ENCODE measurements around the gene IZUMO4. TPM values are rescaled to one million over a fixed set of nuclear protein-coding genes. Genes with fewer than 3 reads are reported as not detected.
"Not testable (repeated sequence)": the region's sequence is repeated elsewhere in the genome, so short reads cannot be mapped to it uniquely, and the experiment has no call there.

Gene IZUMO4
- total and polyA plus RNA-seq, 4 experiments from 2014 or later = 0.84 to 22.1 (median 9.9) TPM

DNA sequence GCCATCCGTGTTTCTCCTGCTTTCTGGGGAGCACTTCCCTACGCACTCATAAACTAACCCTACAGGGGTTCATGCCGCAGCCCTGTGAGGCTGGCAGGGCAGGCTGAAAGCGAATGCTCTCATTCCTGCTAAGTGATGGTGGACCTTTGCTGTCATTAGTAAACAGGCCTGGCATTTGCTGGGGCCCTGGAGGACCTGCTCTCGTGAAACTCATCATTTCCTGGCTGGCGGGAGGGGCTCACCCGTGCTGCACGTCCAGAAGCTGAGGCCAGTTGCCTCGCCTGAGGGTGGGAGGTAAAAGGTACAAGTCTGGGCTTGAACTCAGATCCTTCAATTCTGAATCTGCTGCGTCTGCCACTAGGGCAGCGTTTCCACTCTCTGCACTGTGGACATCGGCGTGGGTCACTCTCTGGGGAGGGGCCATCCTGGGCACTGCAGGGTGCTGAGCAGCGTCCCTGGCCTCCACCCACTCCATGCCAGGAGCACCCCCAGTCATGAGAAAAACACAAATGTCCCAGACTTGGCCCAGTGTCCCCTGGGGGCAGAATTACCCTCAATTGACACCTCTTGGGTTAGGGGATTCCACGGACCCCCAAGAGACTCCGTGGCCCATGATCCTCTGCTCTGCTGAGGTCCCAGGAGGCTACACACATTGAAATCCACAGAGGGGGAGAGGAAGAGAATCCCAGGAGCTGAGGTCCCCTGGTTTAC is 7.6 kb upstream of the IZUMO4 start:
- H3K4me1 ChIP-seq (ENCODE audit: insufficient read depth, low read length) = peaks cover 83% of the 10 kb centered on the region
- no peak for DNase-seq
- H3K4me3 Mint-ChIP-seq = peak overlapping the region in 7 of 8 donors; percentile 45 to 86 (median 70)
- intact Hi-C loops (cut with micrococcal nuclease) = no loop called here
- peaks cover 0 to 4% (median 0%) of the 10 kb centered on the region in 8 donors for H3K9me3 Mint-ChIP-seq
- peak overlapping the region; percentile 88 to 98 (median 92) for H3K27ac Mint-ChIP-seq
- no peak overlapping the region for H3K4me3 ChIP-seq (ENCODE audit: low read length in 2 of 2)
- H3K27ac ChIP-seq (ENCODE audit: low read depth, low read length) = peak overlapping the region; percentile 33
- ChIA-PET CTCF (ENCODE audit: partially characterized antibody) (no interaction called here), POLR2A (ENCODE audit: partially characterized antibody) (interaction anchor here (1.0 to 1.5 kb wide), 2 partner anchors 19 to 38 kb away, joined by 5 to 8 read pairs; partner anchors contain the start of gene MKNK2)
- peaks cover 7 to 23% of the 10 kb centered on the region in 2 donors for H3K36me3 Mint-ChIP-seq
- peaks cover 3% of the 10 kb centered on the region for H3K36me3 ChIP-seq (ENCODE audit: insufficient read depth, low read length)
- peaks cover 0 to 2% of the 10 kb centered on the region in 2 donors for H3K27me3 Mint-ChIP-seq
- peaks cover 46 to 78% (median 63%) of the 10 kb centered on the region in 4 donors for H3K4me1 Mint-ChIP-seq
- no peaks in the 10 kb centered on the region for H3K27me3 ChIP-seq (ENCODE audit: insufficient read depth, low read length)
- no peaks in the 10 kb centered on the region for H3K9me3 ChIP-seq (ENCODE audit: control insufficient read depth in 1 of 2, low read length in 2 of 2)

DNA sequence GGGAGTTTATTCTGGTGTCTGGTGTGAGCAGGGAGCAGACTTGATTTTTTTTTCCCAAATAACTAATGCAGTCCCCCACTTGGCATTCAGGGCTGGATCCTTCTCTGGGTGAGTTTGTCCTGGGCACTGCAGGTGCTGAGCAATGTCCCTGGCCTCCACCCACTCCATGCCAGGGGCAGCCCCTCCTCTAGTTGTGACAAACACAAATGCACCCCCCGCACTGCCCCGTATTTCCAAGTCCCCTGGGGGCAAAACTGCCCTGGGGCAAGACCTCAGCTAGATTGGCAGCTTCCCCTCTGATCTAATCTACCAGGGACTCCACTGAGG is 7.0 kb upstream of the IZUMO4 start:
- peak overlapping the region; percentile 33 for H3K27ac ChIP-seq (ENCODE audit: low read depth, low read length)
- DNase-seq = no peak
- Mint-ChIP-seq H3K27ac (peak overlapping the region; percentile 88 to 98 (median 92)), H3K27me3 (peaks cover 0 to 2% of the 10 kb centered on the region in 2 donors), H3K4me3 (peak overlapping the region; percentile 63 to 86 (median 76)), H3K9me3 (peaks cover 0 to 4% (median 0%) of the 10 kb centered on the region in 8 donors), H3K4me1 (peaks cover 51 to 83% (median 68%) of the 10 kb centered on the region in 4 donors), H3K36me3 (peaks cover 12 to 23% of the 10 kb centered on the region in 2 donors)
- H3K9me3 ChIP-seq (ENCODE audit: control insufficient read depth in 1 of 2, low read length in 2 of 2) = no peaks in the 10 kb centered on the region
- POLR2A ChIA-PET (ENCODE audit: partially characterized antibody) = interaction anchor here (0.7 to 1.5 kb wide), 4 partner anchors 20 to 41 kb away, joined by 3 to 8 read pairs (median 4); partner anchors contain the start of gene MKNK2
- H3K27me3 ChIP-seq (ENCODE audit: insufficient read depth, low read length) = no peaks in the 10 kb centered on the region
- H3K36me3 ChIP-seq (ENCODE audit: insufficient read depth, low read length) = peaks cover 3% of the 10 kb centered on the region
- CTCF ChIA-PET (ENCODE audit: partially characterized antibody) = no interaction called here
- peaks cover 87% of the 10 kb centered on the region for H3K4me1 ChIP-seq (ENCODE audit: insufficient read depth, low read length)
- H3K4me3 ChIP-seq (ENCODE audit: low read length in 2 of 2) = no peak overlapping the region
- intact Hi-C loops (cut with micrococcal nuclease) = no loop called here

DNA sequence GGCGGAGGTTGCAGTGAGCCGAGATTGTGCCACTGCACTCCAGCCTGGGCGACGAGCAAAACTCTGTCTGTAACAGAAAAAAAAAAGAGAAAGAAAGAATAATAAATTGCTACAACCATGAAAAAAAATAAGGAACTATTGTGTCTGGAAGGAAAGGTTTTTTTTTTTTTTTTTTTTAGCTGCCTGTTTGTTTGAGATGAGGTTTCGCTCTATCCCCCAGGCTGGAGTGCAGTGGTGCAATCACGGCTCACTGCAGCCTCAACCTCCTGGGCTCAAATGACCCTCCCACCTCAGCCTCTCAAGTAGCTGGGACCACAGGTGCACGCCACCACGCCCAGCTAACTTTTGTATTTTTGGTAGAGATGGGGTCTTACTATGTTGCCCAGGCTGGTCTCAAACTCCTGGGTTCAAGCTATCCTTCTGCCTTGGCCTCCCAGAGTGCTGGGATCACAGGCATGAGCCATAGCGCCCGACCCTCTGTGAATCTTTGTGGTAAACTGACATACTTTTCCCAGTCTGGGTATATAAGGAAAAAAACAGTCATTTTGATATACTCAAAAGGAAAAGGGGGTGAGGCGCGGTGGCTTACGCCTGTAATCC is 4.7 kb upstream of the IZUMO4 start:
- POLR2A ChIA-PET (ENCODE audit: partially characterized antibody) = interaction anchor here (0.7 to 6.8 kb wide), 4 partner anchors 8 to 1012 kb away, joined by 4 to 323 read pairs (median 8); no protein-coding TSS in a partner anchor
- H3K27me3 ChIP-seq (ENCODE audit: insufficient read depth, low read length); H3K36me3 ChIP-seq (ENCODE audit: insufficient read depth, low read length); H3K9me3 ChIP-seq (ENCODE audit: control insufficient read depth in 1 of 2, low read length in 2 of 2); H3K9me3 Mint-ChIP-seq; H3K4me3 ChIP-seq (ENCODE audit: low read length in 2 of 2); H3K27me3 Mint-ChIP-seq; H3K27ac ChIP-seq (ENCODE audit: low read depth, low read length); intact Hi-C loops (cut with micrococcal nuclease); DNase-seq: not testable (repeated sequence)
- peaks cover 72% of the 10 kb centered on the region for H3K4me1 ChIP-seq (ENCODE audit: insufficient read depth, low read length)
- H3K36me3 Mint-ChIP-seq = peaks cover 7 to 29% of the 10 kb centered on the region in 2 donors
- CTCF ChIA-PET (ENCODE audit: partially characterized antibody) = interaction anchor here (1.4 to 5.2 kb wide), 3 partner anchors 9 to 73 kb away, joined by 4 to 40 read pairs (median 20); no protein-coding TSS in a partner anchor
- peak overlapping the region in 2 of 7 donors; percentile 12 to 95 for H3K27ac Mint-ChIP-seq
- peaks cover 42 to 79% (median 62%) of the 10 kb centered on the region in 4 donors for H3K4me1 Mint-ChIP-seq
- peak overlapping the region in 4 of 8 donors; percentile 25 to 47 (median 28) for H3K4me3 Mint-ChIP-seq

DNA sequence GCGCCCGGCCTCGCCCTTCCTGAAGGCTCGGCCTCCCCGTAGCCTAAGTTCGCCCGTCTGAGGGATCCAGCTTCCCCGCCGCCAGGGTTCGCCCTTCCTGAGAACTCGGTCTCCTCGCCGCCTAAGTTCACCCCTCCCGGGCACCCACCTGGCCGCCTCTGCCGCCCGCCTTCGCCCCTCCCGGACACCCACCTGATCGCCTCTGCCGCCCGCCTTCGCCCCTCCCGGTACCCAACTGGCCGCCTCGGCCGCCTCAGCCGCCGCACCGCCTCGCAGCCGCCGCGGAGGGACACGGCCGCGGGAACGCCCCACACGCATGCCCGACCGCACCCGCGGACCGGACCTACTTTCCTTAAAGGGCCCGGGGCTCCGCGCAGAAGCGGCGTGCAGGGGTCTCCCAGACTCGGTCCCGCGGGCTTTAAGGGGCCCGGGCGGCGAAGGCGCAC is 658 bp upstream of the IZUMO4 start, which contains the start of gene MOB3A:
Gene MOB3A (minus strand): TSS at position 293 of the 446 bp plus-strand sequence. CDS start 17,766 bp downstream, outside the sequence.
- H3K4me3 Mint-ChIP-seq = peak within 1 kb of the TSS; percentile 91 to 97 (median 96)
- intact Hi-C loops (cut with micrococcal nuclease) = loop anchor here (1.0 kb wide), 7 partner anchors 11 to 154 kb away; partner anchors contain the start of genes AP3D1, MKNK2, PLEKHJ1 and SF3A2

DNA sequence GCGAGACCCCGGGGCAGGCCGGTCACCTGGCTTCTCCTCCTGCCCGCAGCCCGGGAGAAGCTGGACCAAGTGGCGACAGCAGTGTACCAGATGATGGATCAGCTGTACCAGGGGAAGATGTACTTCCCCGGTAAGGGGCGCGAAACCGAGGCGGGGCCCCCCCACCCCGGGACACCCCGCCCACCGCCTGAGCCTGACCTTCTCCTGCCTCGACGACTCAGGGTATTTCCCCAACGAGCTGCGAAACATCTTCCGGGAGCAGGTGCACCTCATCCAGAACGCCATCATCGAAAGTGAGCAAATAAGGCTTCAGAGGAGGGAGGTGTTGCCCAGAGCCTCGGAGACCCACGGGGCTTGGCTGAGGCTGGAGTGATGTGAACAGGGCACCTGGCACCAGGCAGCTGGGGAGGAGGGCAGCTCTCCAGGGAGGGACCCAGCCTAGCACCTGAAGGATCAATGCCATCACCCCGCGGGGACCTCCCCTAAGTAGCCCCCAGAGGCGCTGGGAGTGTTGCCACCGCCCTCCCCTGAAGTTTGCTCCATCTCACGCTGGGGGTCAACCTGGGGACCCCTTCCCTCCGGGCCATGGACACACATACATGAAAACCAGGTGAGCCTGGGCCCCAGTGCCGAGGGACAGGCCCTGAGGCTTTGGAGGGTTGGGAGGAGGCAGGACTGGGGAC is 629 bp downstream of the IZUMO4 start:
- no peaks in the 10 kb centered on the region for H3K9me3 ChIP-seq (ENCODE audit: control insufficient read depth in 1 of 2, low read length in 2 of 2)
- H3K27ac Mint-ChIP-seq = peak overlapping the region; percentile 81 to 95 (median 94)
- peaks cover 33% of the 10 kb centered on the region for H3K4me1 ChIP-seq (ENCODE audit: insufficient read depth, low read length)
- H3K36me3 Mint-ChIP-seq = peaks cover 11 to 29% of the 10 kb centered on the region in 2 donors
- peaks cover 23% of the 10 kb centered on the region for H3K36me3 ChIP-seq (ENCODE audit: insufficient read depth, low read length)
- ChIA-PET POLR2A (ENCODE audit: partially characterized antibody) (interaction anchor here (0.8 to 6.8 kb wide), 9 partner anchors 13 to 331 kb away, joined by 3 to 323 read pairs (median 3); partner anchors contain the start of genes AP3D1, MKNK2 and TIMM13), CTCF (ENCODE audit: partially characterized antibody) (interaction anchor here (0.8 to 1.6 kb wide), 8 partner anchors 10 to 259 kb away, joined by 3 to 11 read pairs (median 3); no protein-coding TSS in a partner anchor)
- H3K27ac ChIP-seq (ENCODE audit: low read depth, low read length) = peak overlapping the region; percentile 76
- no peaks in the 10 kb centered on the region for H3K27me3 Mint-ChIP-seq
- no peaks in the 10 kb centered on the region for H3K27me3 ChIP-seq (ENCODE audit: insufficient read depth, low read length)
- H3K4me1 Mint-ChIP-seq = peaks cover 12 to 44% (median 26%) of the 10 kb centered on the region in 4 donors
- intact Hi-C loops (cut with micrococcal nuclease) = no loop called here
- H3K9me3 Mint-ChIP-seq = peaks cover 0 to 5% (median 0%) of the 10 kb centered on the region in 8 donors
- peak overlapping the region; percentile 29 to 77 for H3K4me3 ChIP-seq (ENCODE audit: low read length in 2 of 2)
- H3K4me3 Mint-ChIP-seq = peak overlapping the region; percentile 82 to 97 (median 87)
- peak in 4 of 5 donors; percentile 51 to 86 (median 54) for DNase-seq

More for the DNA sequence above, 658 bp upstream of the IZUMO4 start, which contains the start of gene MOB3A:
- H3K4me1 ChIP-seq (ENCODE audit: insufficient read depth, low read length) = peaks cover 41% of the 10 kb centered on the region
- peak; percentile 86 to 99 (median 96) for DNase-seq
- peak within 1 kb of the TSS; percentile 49 to 85 for H3K4me3 ChIP-seq (ENCODE audit: low read length in 2 of 2)
- H3K27ac ChIP-seq (ENCODE audit: low read depth, low read length) = peak within 1 kb of the TSS; percentile 81
- POLR2A ChIA-PET (ENCODE audit: partially characterized antibody) = interaction anchor here (0.6 to 6.8 kb wide), 21 partner anchors 12 to 940 kb away, joined by 3 to 323 read pairs (median 4); partner anchors contain the start of genes BTBD2 and MKNK2
- no peaks in the 10 kb centered on the region for H3K27me3 ChIP-seq (ENCODE audit: insufficient read depth, low read length)
- peaks cover 0 to 5% (median 0%) of the 10 kb centered on the region in 8 donors for H3K9me3 Mint-ChIP-seq
- H3K9me3 ChIP-seq (ENCODE audit: control insufficient read depth in 1 of 2, low read length in 2 of 2) = no peaks in the 10 kb centered on the region
- H3K4me1 Mint-ChIP-seq = peaks cover 13 to 45% (median 31%) of the 10 kb centered on the region in 4 donors
- peaks cover 13% of the 10 kb centered on the region for H3K36me3 ChIP-seq (ENCODE audit: insufficient read depth, low read length)
- peak within 1 kb of the TSS; percentile 95 to 99 (median 96) for H3K27ac Mint-ChIP-seq
- H3K36me3 Mint-ChIP-seq = peaks cover 7 to 23% of the 10 kb centered on the region in 2 donors
- no peaks in the 10 kb centered on the region for H3K27me3 Mint-ChIP-seq
- CTCF ChIA-PET (ENCODE audit: partially characterized antibody) = interaction anchor here (1.3 to 5.2 kb wide), 5 partner anchors 10 to 76 kb away, joined by 3 to 40 read pairs (median 7); no protein-coding TSS in a partner anchor

DNA sequence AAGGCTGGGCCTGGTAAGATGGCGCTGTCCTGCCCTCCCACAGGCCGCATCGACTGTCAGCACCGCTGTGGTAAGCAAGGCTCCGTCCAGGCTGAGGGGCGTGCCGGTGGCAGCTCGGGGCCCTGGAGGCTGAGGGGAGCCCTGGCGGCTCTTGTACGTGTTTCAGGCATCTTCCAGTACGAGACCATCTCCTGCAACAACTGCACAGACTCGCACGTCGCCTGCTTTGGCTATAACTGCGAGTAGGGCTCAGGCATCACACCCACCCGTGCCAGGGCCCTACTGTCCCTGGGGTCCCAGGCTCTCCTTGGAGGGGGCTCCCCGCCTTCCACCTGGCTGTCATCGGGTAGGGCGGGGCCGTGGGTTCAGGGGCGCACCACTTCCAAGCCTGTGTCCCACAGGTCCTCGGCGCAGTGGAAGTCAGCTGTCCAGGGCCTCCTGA is 1.2 kb downstream of the IZUMO4 start:
- no peak for DNase-seq
- ChIA-PET CTCF (ENCODE audit: partially characterized antibody) (interaction anchor here (0.9 to 1.6 kb wide), 5 partner anchors 15 to 79 kb away, joined by 3 to 11 read pairs (median 4); no protein-coding TSS in a partner anchor), POLR2A (ENCODE audit: partially characterized antibody) (interaction anchor here (0.9 to 6.8 kb wide), 8 partner anchors 14 to 330 kb away, joined by 3 to 323 read pairs (median 4); partner anchors contain the start of genes AP3D1, MKNK2 and TIMM13)
- H3K9me3 Mint-ChIP-seq = peaks cover 0 to 5% (median 0%) of the 10 kb centered on the region in 8 donors
- Histone ChIP-seq H3K27me3 (ENCODE audit: insufficient read depth, low read length) (no peaks in the 10 kb centered on the region), H3K36me3 (ENCODE audit: insufficient read depth, low read length) (peaks cover 23% of the 10 kb centered on the region), H3K4me3 (ENCODE audit: low read length in 2 of 2) (no peak overlapping the region), H3K27ac (ENCODE audit: low read depth, low read length) (peak overlapping the region; percentile 76), H3K9me3 (ENCODE audit: control insufficient read depth in 1 of 2, low read length in 2 of 2) (no peaks in the 10 kb centered on the region), H3K4me1 (ENCODE audit: insufficient read depth, low read length) (peaks cover 28% of the 10 kb centered on the region)
- H3K27me3 Mint-ChIP-seq = no peaks in the 10 kb centered on the region
- H3K4me1 Mint-ChIP-seq = peaks cover 11 to 41% (median 26%) of the 10 kb centered on the region in 4 donors
- H3K36me3 Mint-ChIP-seq = peaks cover 11 to 29% of the 10 kb centered on the region in 2 donors
- intact Hi-C loops (cut with micrococcal nuclease) = no loop called here
- peak overlapping the region in 3 of 7 donors; percentile 8 to 95 (median 8) for H3K27ac Mint-ChIP-seq
- peak overlapping the region in 2 of 8 donors; percentile 86 to 87 for H3K4me3 Mint-ChIP-seq
